ENCODE measurements around the gene MAP2K6. TPM values are rescaled to one million over a fixed set of nuclear protein-coding genes. Genes with fewer than 3 reads are reported as not detected.

The MAP2K6 gene
- total RNA-seq (1 to 10 TPM; 3.4 to 6.4 TPM), polyA plus RNA-seq (1 to 10 TPM in 1 of 2 donors, under 1 TPM in 1; 0.75 to 4.3 TPM)
- long read RNA-seq, donor 1, full-length matches to known transcripts, result 6 of 9 reads
- long read RNA-seq, donor 1, partial matches to known transcripts, result 0 of 9 reads
- long read RNA-seq, donor 1, other reads (novel, unspliced or antisense), result 3 of 9 reads
- long read RNA-seq, donor 2, result 0 reads

DNA sequence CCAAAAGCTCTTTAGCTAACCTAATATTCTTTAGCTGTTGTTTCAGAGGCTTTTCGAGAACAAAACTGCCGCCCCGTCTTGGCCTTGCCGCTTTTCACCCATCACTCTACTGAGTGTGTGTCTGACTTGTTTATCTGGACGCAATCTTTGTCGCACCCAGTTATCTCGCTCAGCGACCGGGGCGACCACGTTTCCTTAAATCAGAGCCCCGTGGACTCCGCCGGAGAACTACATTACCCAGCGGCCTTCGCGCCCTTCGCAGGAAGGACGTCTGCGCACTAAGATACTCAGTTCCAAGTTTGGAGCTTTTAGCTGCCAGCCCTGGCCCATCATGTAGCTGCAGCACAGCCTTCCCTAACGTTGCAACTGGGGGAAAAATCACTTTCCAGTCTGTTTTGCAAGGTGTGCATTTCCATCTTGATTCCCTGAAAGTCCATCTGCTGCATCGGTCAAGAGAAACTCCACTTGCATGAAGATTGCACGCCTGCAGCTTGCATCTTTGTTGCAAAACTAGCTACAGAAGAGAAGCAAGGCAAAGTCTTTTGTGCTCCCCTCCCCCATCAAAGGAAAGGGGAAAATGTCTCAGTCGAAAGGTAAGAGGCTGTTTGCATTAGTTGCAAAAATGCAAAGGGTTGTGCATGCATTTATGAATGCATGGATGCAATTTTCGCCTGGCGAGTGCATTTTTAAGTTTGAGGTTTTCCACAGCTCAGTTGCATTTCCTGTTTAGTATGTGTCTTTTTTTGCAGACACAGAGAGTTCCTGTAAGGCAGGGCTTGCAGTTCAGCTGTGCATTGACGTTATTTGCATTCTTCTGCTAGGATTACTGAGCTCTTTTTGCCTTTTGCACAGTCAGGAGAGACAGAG, at the start of gene MAP2K6:
TSS of gene MAP2K6 (plus strand) at position 290 of the 867 bp plus-strand sequence. CDS start at position 578, 288 bp downstream.
- Histone ChIP-seq H3K27me3 (ENCODE audit: control insufficient read depth in 1 of 2, insufficient read depth in 2 of 2, low read length in 1 of 2) (no peaks in the 10 kb centered on the region), H3K9me3 (ENCODE audit: control insufficient read depth, low read length) (no peaks in the 10 kb centered on the region), H3K27ac (ENCODE audit: low read depth in 1 of 2, low read length in 2 of 2) (no peak within 1 kb of the TSS), H3K4me3 (ENCODE audit: low read length in 2 of 2) (peak within 1 kb of the TSS; percentile 39 to 81), H3K4me1 (ENCODE audit: control insufficient read depth in 1 of 2, insufficient read depth in 2 of 2, low read length in 2 of 2) (peaks cover 2 to 6% of the 10 kb centered on the region in 2 donors), H3K36me3 (ENCODE audit: control insufficient read depth in 1 of 2, insufficient read depth in 2 of 2, low read length in 1 of 2) (no peaks in the 10 kb centered on the region)
- 0 to 1% methylated on average over 27 of the region's 27 CpGs for WGBS, 2 donors
- DNase-seq (peak; percentile 88 to 93), ATAC-seq (ENCODE audit: low FRiP score) (peak; percentile 92)
- intact Hi-C loops (cut with DNase I), result no loop called here

DNA sequence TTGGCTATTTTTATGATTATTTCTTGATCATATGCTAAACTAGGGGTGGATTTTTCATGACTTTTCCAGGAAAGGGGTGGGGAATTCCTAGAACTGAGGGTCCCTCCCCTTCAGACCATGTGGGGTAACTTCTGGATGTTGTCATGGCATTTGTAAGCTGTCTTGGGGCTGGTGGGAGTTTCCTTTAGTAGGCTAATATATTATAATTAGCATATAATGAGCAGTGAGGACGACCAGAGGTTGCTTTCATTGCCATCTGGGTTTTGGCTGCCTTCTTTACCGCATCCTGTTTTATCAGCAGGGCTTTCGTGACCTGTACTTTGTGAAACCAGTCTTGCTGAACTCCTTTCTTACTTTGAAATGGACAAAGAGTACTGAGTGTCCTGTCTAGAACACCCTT, 47.2 kb upstream of the MAP2K6 start:
- ATAC-seq (ENCODE audit: low FRiP score), result no peak
- no peak for DNase-seq
- Histone ChIP-seq H3K9me3 (ENCODE audit: control insufficient read depth, low read length) (no peaks in the 10 kb centered on the region), H3K27ac (ENCODE audit: low read depth in 1 of 2, low read length in 2 of 2) (no peak overlapping the region), H3K27me3 (ENCODE audit: control insufficient read depth in 1 of 2, insufficient read depth in 2 of 2, low read length in 1 of 2) (no peaks in the 10 kb centered on the region), H3K4me1 (ENCODE audit: control insufficient read depth in 1 of 2, insufficient read depth in 2 of 2, low read length in 2 of 2) (no peaks in the 10 kb centered on the region), H3K36me3 (ENCODE audit: control insufficient read depth in 1 of 2, insufficient read depth in 2 of 2, low read length in 1 of 2) (no peaks in the 10 kb centered on the region), H3K4me3 (ENCODE audit: low read length in 2 of 2) (no peak overlapping the region)
- intact Hi-C loops (cut with DNase I), result no loop called here
- 56 to 61% methylated on average over 3 of the region's 3 CpGs for WGBS, 2 donors

GRCh38 chr17:69373069-69373468, 41.4 kb upstream of the MAP2K6 start:
- H3K27me3 ChIP-seq (ENCODE audit: control insufficient read depth in 1 of 2, insufficient read depth in 2 of 2, low read length in 1 of 2), result no peaks in the 10 kb centered on the region
- ATAC-seq (ENCODE audit: low FRiP score), result no peak
- no peaks in the 10 kb centered on the region for H3K4me1 ChIP-seq (ENCODE audit: control insufficient read depth in 1 of 2, insufficient read depth in 2 of 2, low read length in 2 of 2)
- WGBS, 2 donors, result 87 to 91% methylated on average over 2 of the region's 2 CpGs
- no peak overlapping the region for H3K27ac ChIP-seq (ENCODE audit: low read depth in 1 of 2, low read length in 2 of 2)
- intact Hi-C loops (cut with DNase I), result no loop called here
- H3K9me3 ChIP-seq (ENCODE audit: control insufficient read depth, low read length), result no peaks in the 10 kb centered on the region
- DNase-seq, result no peak
- H3K4me3 ChIP-seq (ENCODE audit: low read length in 2 of 2), result no peak overlapping the region
- no peaks in the 10 kb centered on the region for H3K36me3 ChIP-seq (ENCODE audit: control insufficient read depth in 1 of 2, insufficient read depth in 2 of 2, low read length in 1 of 2)

- ATAC-seq (ENCODE audit: low FRiP score) (no peak), DNase-seq (no peak)
- no peaks in the 10 kb centered on the region for H3K9me3 ChIP-seq (ENCODE audit: control insufficient read depth, low read length)
- 71 to 84% methylated on average over 2 of the region's 2 CpGs for WGBS, 2 donors
- intact Hi-C loops (cut with DNase I), result no loop called here
- no peaks in the 10 kb centered on the region for H3K36me3 ChIP-seq (ENCODE audit: control insufficient read depth in 1 of 2, insufficient read depth in 2 of 2, low read length in 1 of 2)
- H3K27ac ChIP-seq (ENCODE audit: low read depth in 1 of 2, low read length in 2 of 2), result no peak overlapping the region
- no peaks in the 10 kb centered on the region for H3K27me3 ChIP-seq (ENCODE audit: control insufficient read depth in 1 of 2, insufficient read depth in 2 of 2, low read length in 1 of 2)
- H3K4me3 ChIP-seq (ENCODE audit: low read length in 2 of 2), result no peak overlapping the region
- H3K4me1 ChIP-seq (ENCODE audit: control insufficient read depth in 1 of 2, insufficient read depth in 2 of 2, low read length in 2 of 2), result no peaks in the 10 kb centered on the region
Measured at GRCh38 chr17:69375229-69375628, 39.3 kb upstream of the MAP2K6 start.

GRCh38 chr17:69388822-69389442, 25.6 kb upstream of the MAP2K6 start:
- H3K9me3 ChIP-seq (ENCODE audit: control insufficient read depth, low read length), result no peaks in the 10 kb centered on the region
- H3K4me1 ChIP-seq (ENCODE audit: control insufficient read depth in 1 of 2, insufficient read depth in 2 of 2, low read length in 2 of 2), result no peaks in the 10 kb centered on the region
- intact Hi-C loops (cut with DNase I), result no loop called here
- H3K27ac ChIP-seq (ENCODE audit: low read depth in 1 of 2, low read length in 2 of 2), result no peak overlapping the region
- no peak for ATAC-seq (ENCODE audit: low FRiP score)
- H3K27me3 ChIP-seq (ENCODE audit: control insufficient read depth in 1 of 2, insufficient read depth in 2 of 2, low read length in 1 of 2), result peaks cover 0 to 2% of the 10 kb centered on the region in 2 donors
- DNase-seq, result no peak
- no peak overlapping the region for H3K4me3 ChIP-seq (ENCODE audit: low read length in 2 of 2)
- H3K36me3 ChIP-seq (ENCODE audit: control insufficient read depth in 1 of 2, insufficient read depth in 2 of 2, low read length in 1 of 2), result no peaks in the 10 kb centered on the region
- 77 to 84% methylated on average over 7 of the region's 7 CpGs for WGBS, 2 donors

- 72 to 74% methylated on average over 15 of the region's 15 CpGs for WGBS, 2 donors
- Histone ChIP-seq H3K27me3 (ENCODE audit: control insufficient read depth in 1 of 2, insufficient read depth in 2 of 2, low read length in 1 of 2) (peaks cover 0 to 3% of the 10 kb centered on the region in 2 donors), H3K36me3 (ENCODE audit: control insufficient read depth in 1 of 2, insufficient read depth in 2 of 2, low read length in 1 of 2) (no peaks in the 10 kb centered on the region), H3K9me3 (ENCODE audit: control insufficient read depth, low read length) (no peaks in the 10 kb centered on the region), H3K27ac (ENCODE audit: low read depth in 1 of 2, low read length in 2 of 2) (no peak overlapping the region), H3K4me1 (ENCODE audit: control insufficient read depth in 1 of 2, insufficient read depth in 2 of 2, low read length in 2 of 2) (no peaks in the 10 kb centered on the region), H3K4me3 (ENCODE audit: low read length in 2 of 2) (no peak overlapping the region)
- ATAC-seq (ENCODE audit: low FRiP score) (no peak), DNase-seq (no peak)
- intact Hi-C loops (cut with DNase I), result no loop called here
Measured at GRCh38 chr17:69390795-69391501, 23.5 kb upstream of the MAP2K6 start.

- no peaks in the 10 kb centered on the region for H3K36me3 ChIP-seq (ENCODE audit: control insufficient read depth in 1 of 2, insufficient read depth in 2 of 2, low read length in 1 of 2)
- peaks cover 0 to 1% of the 10 kb centered on the region in 2 donors for H3K27me3 ChIP-seq (ENCODE audit: control insufficient read depth in 1 of 2, insufficient read depth in 2 of 2, low read length in 1 of 2)
- WGBS, 2 donors, result 62 to 63% methylated on average over 3 of the region's 3 CpGs
- H3K9me3 ChIP-seq (ENCODE audit: control insufficient read depth, low read length), result no peaks in the 10 kb centered on the region
- no peaks in the 10 kb centered on the region for H3K4me1 ChIP-seq (ENCODE audit: control insufficient read depth in 1 of 2, insufficient read depth in 2 of 2, low read length in 2 of 2)
- no peak overlapping the region for H3K27ac ChIP-seq (ENCODE audit: low read depth in 1 of 2, low read length in 2 of 2)
- no peak overlapping the region for H3K4me3 ChIP-seq (ENCODE audit: low read length in 2 of 2)
- no peak for ATAC-seq (ENCODE audit: low FRiP score)
- DNase-seq, result no peak
- intact Hi-C loops (cut with DNase I), result no loop called here
Measured at GRCh38 chr17:69401251-69401650, 13.2 kb upstream of the MAP2K6 start.

DNA sequence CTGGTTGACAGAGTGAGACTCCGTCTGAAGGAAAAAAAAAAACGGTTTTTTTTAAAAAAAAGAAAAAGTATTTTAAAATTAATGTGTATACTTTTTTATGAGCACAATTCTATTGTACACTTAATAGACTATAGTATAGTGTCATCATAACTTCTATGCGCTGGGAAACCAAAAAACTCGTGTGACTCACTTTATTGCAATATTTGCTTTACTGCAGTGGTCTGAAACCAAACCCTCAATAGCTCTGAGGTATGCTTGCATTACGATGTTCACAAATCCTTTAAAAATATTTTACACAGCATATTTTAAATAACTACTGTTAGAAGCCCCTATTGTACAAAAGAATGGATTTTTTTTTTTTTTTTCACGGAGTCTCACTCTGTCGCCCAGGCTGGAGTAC, 12.4 kb upstream of the MAP2K6 start:
- no peak overlapping the region for H3K4me3 ChIP-seq (ENCODE audit: low read length in 2 of 2)
- 76 to 78% methylated on average over 7 of the region's 7 CpGs for WGBS, 2 donors
- H3K27ac ChIP-seq (ENCODE audit: low read depth in 1 of 2, low read length in 2 of 2), result no peak overlapping the region
- H3K4me1 ChIP-seq (ENCODE audit: control insufficient read depth in 1 of 2, insufficient read depth in 2 of 2, low read length in 2 of 2), result no peaks in the 10 kb centered on the region
- no peaks in the 10 kb centered on the region for H3K36me3 ChIP-seq (ENCODE audit: control insufficient read depth in 1 of 2, insufficient read depth in 2 of 2, low read length in 1 of 2)
- no peaks in the 10 kb centered on the region for H3K9me3 ChIP-seq (ENCODE audit: control insufficient read depth, low read length)
- DNase-seq, result no peak
- peaks cover 0 to 1% of the 10 kb centered on the region in 2 donors for H3K27me3 ChIP-seq (ENCODE audit: control insufficient read depth in 1 of 2, insufficient read depth in 2 of 2, low read length in 1 of 2)
- ATAC-seq (ENCODE audit: low FRiP score), result no peak
- intact Hi-C loops (cut with DNase I), result no loop called here

Data from aorta (tissue), 5 donors.